ENCODE results near the gene FILIP1L. TPM values are rescaled to one million over a fixed set of nuclear protein-coding genes. Genes with fewer than 3 reads are reported as not detected.

The FILIP1L gene
- total and polyA plus RNA-seq, 2 donors (not counting 1 experiment from before 2014, with no cell fraction given): 0.32 to 0.48 TPM

- POLR2A ChIA-PET: interaction anchor here (1.9 kb wide), 1 partner anchor 29 kb away, joined by 4 read pairs; no protein-coding TSS in a partner anchor
- H3K4me2 ChIP-seq (replicated peaks; ENCODE audit: low read depth, low read length, poor library complexity, severe bottlenecking): peak overlapping the region; percentile 39
These were observed 71.0 kb downstream of the FILIP1L start for GRCh38 chr3:100043271-100043670.

More at GRCh38 chr3:100043271-100043670, 71.0 kb downstream of the FILIP1L start:
- ATAC-seq (ENCODE audit: low read depth): no peak
- peak overlapping the region; percentile 76 for H3K27ac Mint-ChIP-seq
- no CpG with 5 or more reads among the region's 1 CpG for WGBS (ENCODE audit: insufficient coverage)
- CTCF ChIA-PET: interaction anchor here (1.0 to 3.4 kb wide), 3 partner anchors 26 to 213 kb away, joined by 4 to 17 read pairs (median 11); no protein-coding TSS in a partner anchor
- Histone ChIP-seq H3K79me2 (ENCODE audit: control insufficient read depth, insufficient read depth, low read length) (no peaks in the 10 kb centered on the region), H3K9ac (ENCODE audit: low read length) (no peak overlapping the region), H3K9me3 (ENCODE audit: control extremely low read depth in 1 of 3, control insufficient read depth in 2 of 3, insufficient read depth in 1 of 3, low read length in 2 of 3) (no peaks in the 10 kb centered on the region), H3K27ac (ENCODE audit: low read length in 2 of 2) (peak overlapping the region; percentile 31 to 82), H3K4me3 (ENCODE audit: control extremely low read depth in 1 of 5, extremely low read depth in 1 of 5, insufficient read depth in 1 of 5, low read depth in 2 of 5, low read length in 4 of 5) (no peak overlapping the region), H3K36me3 (replicated peaks in 1 of 2; ENCODE audit: control extremely low read depth in 1 of 2, control insufficient read depth in 1 of 2, extremely low read depth in 1 of 2, insufficient read depth in 2 of 2, low read length in 1 of 2) (no peaks in the 10 kb centered on the region), H2AFZ (ENCODE audit: insufficient read depth, low read depth, low read length, poor library complexity, severe bottlenecking) (no peak overlapping the region), H4K20me1 (ENCODE audit: control insufficient read depth, insufficient read depth, low read length, poor library complexity, severe bottlenecking) (no peaks in the 10 kb centered on the region), H3K4me1 (ENCODE audit: control insufficient read depth in 2 of 2, insufficient read depth in 2 of 2, low read length in 2 of 2) (peaks cover 62 to 71% of the 10 kb centered on the region in 2 donors), H3K27me3 (replicated peaks in 1 of 4; ENCODE audit: control extremely low read depth in 1 of 4, control insufficient read depth in 3 of 4, insufficient read depth in 4 of 4, low read length in 3 of 4) (no peaks in the 10 kb centered on the region)
- peaks cover 77% of the 10 kb centered on the region for H3K4me1 Mint-ChIP-seq
- TF ChIP-seq CTCF (IDR thresholded peaks at IDR 0.05) (no peak), EZH2 (IDR thresholded peaks at IDR 0.05; ENCODE audit: borderline replicate concordance, insufficient read depth, low read depth, low read length, poor library complexity, severe bottlenecking) (no peak)
- H3K9me3 Mint-ChIP-seq (ENCODE audit: insufficient read depth): no peaks in the 10 kb centered on the region
- H3K4me3 Mint-ChIP-seq: peak overlapping the region; percentile 6
- H3K27me3 Mint-ChIP-seq: no peaks in the 10 kb centered on the region
- intact Hi-C loops (cut with micrococcal nuclease): loop anchor here (5.0 to 10.0 kb wide), 2 partner anchors 106 to 1138 kb away; partner anchors contain the start of gene DCBLD2
- DNase-seq: peak; percentile 43

Measured in B cell (primary cell).